NB4 (cell line): Measurements from ENCODE around the gene AFF3.

Experiments
- DNase-seq: peaks from one replicate; pipeline ENCODE4 v3.0.0; 2010; ENCODE audit warnings: low read depth
- H3K4me3 ChIP-seq: one replicate; pipeline ENCODE4 v1.5.1; 2011; ENCODE audit warnings: mild to moderate bottlenecking, low read depth, low read length, moderate library complexity
- MYC ChIP-seq: IDR thresholded peaks from 2 replicates; pipeline ENCODE4 v1.6.1; 2011; ENCODE audit warnings: low read depth, low read length
- POLR2A ChIP-seq: IDR thresholded peaks from 2 replicates; pipeline ENCODE4 v1.6.1; 2011; ENCODE audit warnings: mild to moderate bottlenecking; ENCODE audit not compliant: insufficient read length; ENCODE audit errors: extremely low read depth
- TF ChIP-seq, protein P1 (sequence below): IDR thresholded peaks from 2 replicates; pipeline ENCODE4 v1.6.1; 2011; ENCODE audit warnings: low read depth, low read length
- TF ChIP-seq, protein P2 (sequence below): IDR thresholded peaks from one replicate; pipeline ENCODE4 v1.5.1; 2012; ENCODE audit warnings: low read depth, low read length

AFF3 gene

DNA sequence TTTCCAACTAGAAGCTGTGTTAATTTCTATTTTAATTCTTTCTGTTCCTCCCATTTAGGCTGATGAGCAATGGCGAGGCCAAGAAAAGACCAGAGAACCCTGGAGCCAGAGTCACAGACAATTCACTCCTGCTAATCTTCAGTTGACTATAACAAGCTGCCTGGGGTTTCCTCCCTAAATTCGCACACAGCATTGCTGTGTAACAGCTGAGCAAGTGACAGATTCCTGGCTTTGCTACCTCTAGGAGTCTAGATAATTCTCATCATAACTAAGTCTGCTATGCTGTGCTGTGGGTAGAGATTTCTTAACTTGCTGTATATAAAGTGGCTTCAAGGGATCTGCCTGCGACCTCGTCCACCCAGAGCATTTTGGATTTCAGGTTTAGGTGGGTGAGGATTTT, 521.3 kb downstream of the AFF3 start:
- H3K4me3 ChIP-seq, result no peak overlapping the region
- TF ChIP-seq, protein P1, sequence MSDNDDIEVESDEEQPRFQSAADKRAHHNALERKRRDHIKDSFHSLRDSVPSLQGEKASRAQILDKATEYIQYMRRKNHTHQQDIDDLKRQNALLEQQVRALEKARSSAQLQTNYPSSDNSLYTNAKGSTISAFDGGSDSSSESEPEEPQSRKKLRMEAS, result no peak
- TF ChIP-seq, protein P2, sequence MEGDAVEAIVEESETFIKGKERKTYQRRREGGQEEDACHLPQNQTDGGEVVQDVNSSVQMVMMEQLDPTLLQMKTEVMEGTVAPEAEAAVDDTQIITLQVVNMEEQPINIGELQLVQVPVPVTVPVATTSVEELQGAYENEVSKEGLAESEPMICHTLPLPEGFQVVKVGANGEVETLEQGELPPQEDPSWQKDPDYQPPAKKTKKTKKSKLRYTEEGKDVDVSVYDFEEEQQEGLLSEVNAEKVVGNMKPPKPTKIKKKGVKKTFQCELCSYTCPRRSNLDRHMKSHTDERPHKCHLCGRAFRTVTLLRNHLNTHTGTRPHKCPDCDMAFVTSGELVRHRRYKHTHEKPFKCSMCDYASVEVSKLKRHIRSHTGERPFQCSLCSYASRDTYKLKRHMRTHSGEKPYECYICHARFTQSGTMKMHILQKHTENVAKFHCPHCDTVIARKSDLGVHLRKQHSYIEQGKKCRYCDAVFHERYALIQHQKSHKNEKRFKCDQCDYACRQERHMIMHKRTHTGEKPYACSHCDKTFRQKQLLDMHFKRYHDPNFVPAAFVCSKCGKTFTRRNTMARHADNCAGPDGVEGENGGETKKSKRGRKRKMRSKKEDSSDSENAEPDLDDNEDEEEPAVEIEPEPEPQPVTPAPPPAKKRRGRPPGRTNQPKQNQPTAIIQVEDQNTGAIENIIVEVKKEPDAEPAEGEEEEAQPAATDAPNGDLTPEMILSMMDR, result no peak
- TF ChIP-seq MYC (no peak), POLR2A (no peak)
- DNase-seq, result no peak

DNA sequence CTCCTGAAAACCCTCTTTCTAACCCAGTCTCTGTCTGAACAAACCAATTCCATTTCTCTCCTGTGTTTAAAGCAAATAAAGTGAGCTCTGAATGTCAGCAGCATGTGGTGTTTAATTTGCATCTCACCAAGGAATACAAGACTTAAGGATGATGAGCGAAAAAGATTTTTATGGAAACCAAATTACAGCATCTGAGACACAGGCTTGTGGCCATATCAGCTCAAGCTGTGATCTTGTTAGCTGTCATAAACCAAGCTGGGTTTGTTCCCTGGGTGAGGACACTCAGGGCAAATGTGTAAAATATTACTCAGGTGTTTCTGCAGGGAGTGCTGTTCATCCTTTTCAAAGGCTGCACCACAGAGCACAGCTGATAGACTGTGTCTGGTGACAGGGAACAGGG, 523.2 kb downstream of the AFF3 start:
- TF ChIP-seq, protein P2, result no peak
- TF ChIP-seq, protein P1, result no peak
- TF ChIP-seq MYC, result no peak
- TF ChIP-seq POLR2A, result no peak
- no peak overlapping the region for H3K4me3 ChIP-seq
- no peak for DNase-seq

DNA sequence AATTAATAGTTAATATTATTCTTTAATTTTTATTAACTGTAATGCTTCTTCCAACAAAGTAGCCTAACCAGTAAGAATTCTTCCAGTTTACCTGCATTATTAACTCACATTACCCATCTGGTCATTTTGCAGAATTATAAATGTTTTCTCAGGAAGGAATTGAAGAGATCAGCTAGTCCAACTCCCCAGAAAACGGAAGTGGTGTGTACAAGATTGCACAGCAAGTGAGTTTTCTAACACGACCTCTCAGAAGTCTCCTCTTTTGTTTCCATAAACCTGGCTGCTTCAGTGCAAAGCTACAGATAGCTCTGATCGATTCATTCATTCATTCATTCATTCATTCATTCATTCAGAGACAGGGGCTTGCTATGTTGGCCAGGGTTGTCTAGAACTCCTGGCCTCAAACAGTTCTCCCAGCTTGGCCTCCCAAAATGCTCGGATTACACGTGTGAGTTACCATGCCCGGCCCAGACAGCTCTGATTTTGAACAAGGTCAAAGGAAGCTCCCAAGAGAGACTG, 523.8 kb downstream of the AFF3 start:
- no peak overlapping the region for H3K4me3 ChIP-seq
- DNase-seq, result no peak
- no peak for TF ChIP-seq MYC
- TF ChIP-seq, protein P1, result no peak
- TF ChIP-seq, protein P2, result no peak
- no peak for TF ChIP-seq POLR2A

DNA sequence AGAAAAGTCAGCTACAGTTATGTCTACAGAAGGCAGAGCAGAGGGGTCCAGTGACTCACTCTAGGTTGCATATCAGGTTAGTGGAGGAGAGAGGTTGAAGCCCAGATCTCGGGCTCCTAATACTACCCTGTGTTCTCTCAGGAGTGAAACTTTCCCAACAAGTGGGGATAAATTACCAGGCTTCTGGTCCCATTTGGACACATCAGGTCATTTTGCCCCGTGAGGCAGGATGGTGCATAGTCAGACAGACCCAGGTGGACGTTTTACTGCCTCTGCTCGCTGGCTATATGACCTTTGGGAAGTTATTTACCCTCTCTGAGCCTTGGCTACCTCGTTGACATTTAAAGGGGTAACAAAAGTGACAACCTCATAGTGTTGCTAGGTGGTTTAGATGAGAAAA, 524.6 kb downstream of the AFF3 start:
- DNase-seq, result no peak
- H3K4me3 ChIP-seq, result no peak overlapping the region

DNA sequence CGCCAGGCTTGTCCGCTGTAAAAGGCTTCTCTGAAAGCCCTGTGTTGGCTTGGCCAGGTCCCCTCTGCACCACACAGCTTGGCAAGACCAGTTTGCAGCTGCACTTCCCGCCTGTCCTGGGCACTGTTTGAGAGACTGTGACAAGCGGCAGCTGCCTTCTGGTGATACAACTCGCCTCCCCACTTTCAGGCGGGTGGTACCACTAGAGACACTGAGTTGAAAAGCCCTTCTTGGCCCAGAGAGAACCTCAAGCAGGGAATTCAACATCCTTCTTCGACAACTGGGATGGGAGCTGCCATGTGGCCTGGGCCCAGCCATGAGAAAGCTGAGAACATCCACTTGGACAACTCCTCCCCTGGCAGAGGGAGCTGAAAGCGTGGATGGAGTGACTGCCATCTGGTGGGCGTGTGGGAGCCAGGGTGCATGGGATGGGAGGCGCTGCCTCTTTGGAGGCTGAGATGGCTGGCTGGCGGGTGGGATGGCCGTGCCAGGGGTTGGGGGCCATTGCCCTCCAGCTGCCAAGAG, 527.1 kb downstream of the AFF3 start:
- no peak overlapping the region for H3K4me3 ChIP-seq
- DNase-seq, result peak; percentile 16
- TF ChIP-seq, protein P1, result no peak
- TF ChIP-seq, protein P2, result peak; percentile 38

More for the DNA sequence above, 524.6 kb downstream of the AFF3 start:
- no peak for TF ChIP-seq POLR2A
- TF ChIP-seq, protein P2, result no peak
- TF ChIP-seq MYC, result no peak
- TF ChIP-seq, protein P1, result no peak

DNA sequence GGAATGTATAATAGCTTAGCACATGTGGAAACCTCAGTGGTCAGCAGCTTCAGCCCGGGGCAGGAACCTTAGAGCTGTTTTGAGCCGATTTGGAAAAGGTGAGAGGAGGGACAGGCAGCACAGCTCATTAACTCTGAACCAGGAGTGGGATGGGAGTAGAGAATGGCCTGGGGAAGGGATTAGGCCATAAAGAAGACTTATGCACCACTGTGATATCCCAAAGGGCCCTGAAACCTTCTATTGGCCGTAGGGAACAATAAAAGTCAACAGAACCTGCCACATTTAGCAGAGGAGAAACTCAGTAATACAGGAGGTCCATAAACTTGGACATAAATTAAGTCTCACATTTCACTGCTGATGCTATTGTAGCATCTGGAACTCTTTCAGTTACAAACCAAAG, 528.4 kb downstream of the AFF3 start:
- no peak overlapping the region for H3K4me3 ChIP-seq
- TF ChIP-seq, protein P1, result no peak
- TF ChIP-seq, protein P2, result no peak
- TF ChIP-seq POLR2A (no peak), MYC (no peak)
- DNase-seq, result no peak
